Neuronal stem cell (in vitro differentiated cells): ENCODE data around the gene PELI1.
"Not testable (repeated sequence)": the region's sequence is repeated elsewhere in the genome, so short reads cannot be mapped to it uniquely, and the experiment has no call there.

Experiments
- DNase-seq: peaks from one replicate; pipeline ENCODE4 v3.0.0-alpha.2; 2013; ENCODE audit warnings: low spot score
- H2AFZ ChIP-seq: one replicate; pipeline ENCODE4 v1.6.1; 2013; ENCODE audit warnings: mild to moderate bottlenecking, low read length, inconsistent platforms
- H2AK5ac ChIP-seq: 2 replicates; pipeline ENCODE4 v1.6.1; 2013; ENCODE audit warnings: low read depth, mild to moderate bottlenecking, inconsistent platforms, low read length, moderate library complexity, mixed read lengths
- H2BK120ac ChIP-seq: 2 replicates; pipeline ENCODE4 v1.6.1; 2013; ENCODE audit warnings: low read depth, mild to moderate bottlenecking, inconsistent platforms, low read length, moderate library complexity, mixed read lengths
- H2BK12ac ChIP-seq: one replicate; pipeline ENCODE4 v1.6.1; 2013; ENCODE audit warnings: low read length, inconsistent platforms
- H2BK15ac ChIP-seq: 2 replicates; pipeline ENCODE4 v1.6.1; 2013; ENCODE audit warnings: mild to moderate bottlenecking, low read length, inconsistent platforms, mixed read lengths
- H2BK5ac ChIP-seq: one replicate; pipeline ENCODE4 v1.6.1; 2013; ENCODE audit warnings: inconsistent platforms, mild to moderate bottlenecking, low read length, moderate library complexity
- H3K14ac ChIP-seq: one replicate; pipeline ENCODE4 v1.6.1; 2013; ENCODE audit warnings: low read length, inconsistent platforms
- H3K18ac ChIP-seq: 2 replicates; pipeline ENCODE4 v1.6.1; 2013; ENCODE audit warnings: low read length, inconsistent platforms
- H3K23ac ChIP-seq: 2 replicates; pipeline ENCODE4 v1.6.1; 2013; ENCODE audit warnings: low read depth, mild to moderate bottlenecking, mixed read lengths, low read length, inconsistent platforms; ENCODE audit not compliant: poor library complexity
- H3K27ac ChIP-seq: replicated peaks from 3 replicates; pipeline ENCODE4 v1.5.1; 2013; ENCODE audit warnings: low read length, inconsistent platforms
- H3K27me3 ChIP-seq, 3 experiments: 2 replicates each; pipeline ENCODE4 v1.6.1; 2013; ENCODE audit warnings: low read length in 3 of 3, mild to moderate bottlenecking in 2 of 3, inconsistent platforms in 1 of 3, low read depth in 1 of 3, mixed read lengths in 1 of 3, moderate library complexity in 1 of 3; ENCODE audit not compliant: control insufficient read depth in 3 of 3, insufficient read depth in 3 of 3
- H3K36me3 ChIP-seq, 2 donors: replicated peaks in 1 of 2; 2 replicates each; pipeline ENCODE4 v1.6.1; 2013; ENCODE audit warnings: low read length in 2 of 2; ENCODE audit not compliant: control insufficient read depth in 2 of 2, insufficient read depth in 2 of 2
- H3K4ac ChIP-seq: 2 replicates; pipeline ENCODE4 v1.6.1; 2013; ENCODE audit warnings: inconsistent platforms, mild to moderate bottlenecking, low read length, moderate library complexity
- H3K4me1 ChIP-seq, 2 donors: 1 replicate in 1 of 2; 2 replicates in 1 of 2; pipeline ENCODE4 v1.6.1; 2013; ENCODE audit warnings: low read length in 2 of 2, low read depth in 1 of 2; ENCODE audit not compliant: control insufficient read depth in 2 of 2, insufficient read depth in 1 of 2
- H3K4me2 ChIP-seq: one replicate; pipeline ENCODE4 v1.6.1; 2013; ENCODE audit warnings: mild to moderate bottlenecking, low read length, inconsistent platforms; ENCODE audit not compliant: insufficient read depth, poor library complexity, severe bottlenecking
- H3K4me3 ChIP-seq, 2 donors: 2 replicates each; pipeline ENCODE4 v1.5.1; 2013; ENCODE audit warnings: low read length in 2 of 2, mild to moderate bottlenecking in 2 of 2, inconsistent platforms in 1 of 2, moderate library complexity in 1 of 2
- H3K79me1 ChIP-seq: one replicate; pipeline ENCODE4 v1.6.1; 2013; ENCODE audit warnings: low read depth, mild to moderate bottlenecking, inconsistent platforms, low read length, moderate library complexity
- H3K9ac ChIP-seq: one replicate; pipeline ENCODE4 v1.6.1; 2013; ENCODE audit warnings: mild to moderate bottlenecking, low read depth, low read length, inconsistent platforms; ENCODE audit not compliant: poor library complexity
- H3K9me3 ChIP-seq, 2 donors: replicated peaks in 1 of 2; 2 replicates each; pipeline versions ENCODE3 to v1.6.1; 2013; ENCODE audit warnings: low read length in 2 of 2, mild to moderate bottlenecking in 2 of 2, inconsistent platforms in 1 of 2, low read depth in 1 of 2, mixed read lengths in 1 of 2, moderate library complexity in 1 of 2; ENCODE audit not compliant: control insufficient read depth in 2 of 2, insufficient read depth in 1 of 2
- H4K8ac ChIP-seq: one replicate; pipeline ENCODE4 v1.6.1; 2013; ENCODE audit warnings: low read depth, mild to moderate bottlenecking, inconsistent platforms, low read length, moderate library complexity
- H4K91ac ChIP-seq: one replicate; pipeline ENCODE4 v1.6.1; 2013; ENCODE audit warnings: low read length, low read depth, mild to moderate bottlenecking, inconsistent platforms; ENCODE audit not compliant: poor library complexity
- WGBS, 2 donors: extraction: QIAGEN DNeasy Blood & Tissue Kit; methylation state at CpG; one replicate each; pipeline ENCODE4 v1.1.7; 2013; ENCODE audit warnings: missing lambda C conversion rate in 2 of 2, mixed read lengths in 1 of 2; ENCODE audit not compliant: insufficient read length in 2 of 2, insufficient replicate concordance in 1 of 2; ENCODE audit errors: extremely low coverage in 2 of 2; 5-methylcytosine and 5-hydroxymethylcytosine counted together

The PELI1 gene

GRCh38 chr2:64081046-64081445, 63.2 kb downstream of the PELI1 start:
- no peak overlapping the region for H2BK120ac ChIP-seq

GRCh38 chr2:64080179-64080578, 64.0 kb downstream of the PELI1 start:
- H2BK15ac ChIP-seq = no peak overlapping the region
- no peak overlapping the region for H3K4me3 ChIP-seq
- WGBS, 2 donors = no CpG with 5 or more reads among the region's 1 CpG
- no peak overlapping the region for H3K4ac ChIP-seq
- no peak overlapping the region for H2AFZ ChIP-seq
- no peaks in the 10 kb centered on the region for H3K4me1 ChIP-seq
- no peaks in the 10 kb centered on the region for H3K36me3 ChIP-seq
- H3K23ac ChIP-seq = no peak overlapping the region
- H3K79me1 ChIP-seq = no peaks in the 10 kb centered on the region
- H3K9me3 ChIP-seq = no peaks in the 10 kb centered on the region
- no peak for DNase-seq
- no peak overlapping the region for H4K8ac ChIP-seq
- H2BK12ac ChIP-seq = no peak overlapping the region
- no peak overlapping the region for H3K9ac ChIP-seq
- H3K4me2 ChIP-seq = no peak overlapping the region
- no peak overlapping the region for H2BK120ac ChIP-seq
- no peaks in the 10 kb centered on the region for H3K27me3 ChIP-seq
- H3K27ac ChIP-seq = no peak overlapping the region
- H3K18ac ChIP-seq = no peak overlapping the region
- H4K91ac ChIP-seq = no peak overlapping the region
- no peak overlapping the region for H2BK5ac ChIP-seq
- no peak overlapping the region for H3K14ac ChIP-seq
- no peak overlapping the region for H2AK5ac ChIP-seq

More at GRCh38 chr2:64081046-64081445, 63.2 kb downstream of the PELI1 start:
- Histone ChIP-seq H2BK15ac (no peak overlapping the region), H3K18ac (no peak overlapping the region), H3K79me1 (no peaks in the 10 kb centered on the region), H3K27ac (no peak overlapping the region), H3K23ac (no peak overlapping the region), H3K4me1 (no peaks in the 10 kb centered on the region), H3K4ac (no peak overlapping the region), H3K14ac (no peak overlapping the region), H2AFZ (no peak overlapping the region), H4K8ac (no peak overlapping the region), H2BK12ac (no peak overlapping the region), H3K4me2 (no peak overlapping the region), H3K4me3 (no peak overlapping the region), H3K9ac (no peak overlapping the region), H3K9me3 (no peaks in the 10 kb centered on the region), H3K27me3 (no peaks in the 10 kb centered on the region), H3K36me3 (no peaks in the 10 kb centered on the region), H4K91ac (no peak overlapping the region), H2AK5ac (no peak overlapping the region), H2BK5ac (no peak overlapping the region)
- DNase-seq = no peak
- WGBS, 2 donors = no CpG with 5 or more reads among the region's 8 CpGs

GRCh38 chr2:64079688-64080087, 64.5 kb downstream of the PELI1 start:
- H3K4me2 ChIP-seq, H2BK120ac ChIP-seq: not testable (repeated sequence)

GRCh38 chr2:64076828-64077227, 67.4 kb downstream of the PELI1 start:
- DNase-seq, H4K8ac ChIP-seq, H3K23ac ChIP-seq, H2BK12ac ChIP-seq, H3K9me3 ChIP-seq, H3K18ac ChIP-seq, H3K4me2 ChIP-seq, H3K27ac ChIP-seq, H3K4me1 ChIP-seq, H3K9ac ChIP-seq, H2BK15ac ChIP-seq, H3K4ac ChIP-seq, H2BK120ac ChIP-seq, H3K4me3 ChIP-seq, H4K91ac ChIP-seq, H2AK5ac ChIP-seq, H2AFZ ChIP-seq, H3K36me3 ChIP-seq, H3K27me3 ChIP-seq, H3K79me1 ChIP-seq, H2BK5ac ChIP-seq, H3K14ac ChIP-seq: not testable (repeated sequence)
- WGBS, 2 donors = no CpG with 5 or more reads among the region's 7 CpGs

More at GRCh38 chr2:64079688-64080087, 64.5 kb downstream of the PELI1 start:
- H2BK15ac ChIP-seq, H3K27ac ChIP-seq, H2BK12ac ChIP-seq, H3K36me3 ChIP-seq, H3K4me3 ChIP-seq, H3K4me1 ChIP-seq, H3K23ac ChIP-seq, H3K18ac ChIP-seq, H3K27me3 ChIP-seq, DNase-seq, H2AFZ ChIP-seq, H2BK5ac ChIP-seq, H3K9ac ChIP-seq, H3K4ac ChIP-seq, H3K79me1 ChIP-seq, H4K8ac ChIP-seq, H3K9me3 ChIP-seq, H4K91ac ChIP-seq, H2AK5ac ChIP-seq, H3K14ac ChIP-seq: not testable (repeated sequence)
- no CpG with 5 or more reads among the region's 6 CpGs for WGBS, 2 donors
